Measurements from ENCODE around the gene SETD2.

Gene SETD2

GRCh38 chr3:47014036-47014435 lies 149.9 kb downstream of the SETD2 start:
- H3K27ac ChIP-seq (ENCODE audit: low read depth, low read length) = no peak overlapping the region
- H4K12ac ChIP-seq (ENCODE audit: low read depth, low read length) = no peak overlapping the region
- H3K79me1 ChIP-seq (ENCODE audit: low read length) = peaks cover 6% of the 10 kb centered on the region
- no peak overlapping the region for H3K4ac ChIP-seq (ENCODE audit: low read depth, low read length)
- no peak for DNase-seq
- H4K8ac ChIP-seq (ENCODE audit: low read depth, low read length) = no peak overlapping the region
- H2BK120ac ChIP-seq (ENCODE audit: insufficient read depth, low read length, poor library complexity) = no peak overlapping the region
- no peak overlapping the region for H3K14ac ChIP-seq (ENCODE audit: low read length)
- no peaks in the 10 kb centered on the region for H3K27me3 ChIP-seq (ENCODE audit: insufficient read depth, low read length)
- H3K9me3 ChIP-seq (ENCODE audit: insufficient read depth, low read depth, low read length) = peaks cover 5% of the 10 kb centered on the region
- H3K18ac ChIP-seq (ENCODE audit: low read length) = no peak overlapping the region
- no peak overlapping the region for H2AFZ ChIP-seq (ENCODE audit: insufficient read depth, low read length, poor library complexity)
- no peak overlapping the region for H2AK5ac ChIP-seq (ENCODE audit: low read length)
- H3K4me2 ChIP-seq (ENCODE audit: low read length) = no peak overlapping the region
- peaks cover 24 to 33% of the 10 kb centered on the region in 2 experiments for H3K36me3 ChIP-seq (ENCODE audit: control insufficient read depth in 1 of 2, insufficient read depth in 2 of 2, low read length in 2 of 2)
- no peak overlapping the region for H3K4me3 ChIP-seq (ENCODE audit: low read depth, low read length)
- peaks cover 3 to 8% of the 10 kb centered on the region in 2 experiments for H3K4me1 ChIP-seq (ENCODE audit: control insufficient read depth in 1 of 2, insufficient read depth in 2 of 2, low read length in 2 of 2)
- H2BK5ac ChIP-seq (ENCODE audit: low read depth, low read length, poor library complexity) = no peak overlapping the region
- H2BK12ac ChIP-seq (ENCODE audit: low read length) = no peak overlapping the region
- no peak overlapping the region for H3K23ac ChIP-seq (ENCODE audit: low read length)
- peaks cover 3% of the 10 kb centered on the region for H3K79me2 ChIP-seq (ENCODE audit: control insufficient read depth, insufficient read depth, low read length, poor library complexity)
- no peak overlapping the region for H4K91ac ChIP-seq (ENCODE audit: low read depth, low read length)
- H3K9ac ChIP-seq (ENCODE audit: low read length) = no peak overlapping the region

DNA sequence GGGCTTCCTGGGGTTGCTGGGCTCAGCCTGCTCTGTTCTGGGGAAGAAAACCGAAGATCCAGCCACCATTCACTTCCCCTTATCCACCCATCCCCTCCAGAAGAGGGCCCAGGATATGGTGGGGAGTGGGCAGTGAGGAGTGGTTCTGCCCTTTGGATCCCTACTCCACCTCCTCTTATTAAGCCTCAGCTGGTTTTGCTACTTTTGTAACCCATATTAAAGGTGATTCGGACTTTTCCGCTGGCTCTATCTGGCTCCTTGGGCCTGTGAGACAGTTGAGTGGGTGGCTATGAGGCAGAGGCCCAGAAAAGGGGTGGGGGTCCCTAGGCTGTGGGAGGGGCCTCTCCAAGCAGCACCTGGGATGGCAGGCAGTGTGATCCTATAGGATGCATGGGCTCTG lies 150.7 kb downstream of the SETD2 start:
- no peak overlapping the region for H2AK5ac ChIP-seq (ENCODE audit: low read length)
- H2BK120ac ChIP-seq (ENCODE audit: insufficient read depth, low read length, poor library complexity) = no peak overlapping the region
- no peak overlapping the region for H4K91ac ChIP-seq (ENCODE audit: low read depth, low read length)
- no peak overlapping the region for H3K18ac ChIP-seq (ENCODE audit: low read length)
- H3K79me2 ChIP-seq (ENCODE audit: control insufficient read depth, insufficient read depth, low read length, poor library complexity) = peaks cover 3% of the 10 kb centered on the region
- no peak overlapping the region for H3K4me2 ChIP-seq (ENCODE audit: low read length)
- peaks cover 5 to 10% of the 10 kb centered on the region in 2 experiments for H3K4me1 ChIP-seq (ENCODE audit: control insufficient read depth in 1 of 2, insufficient read depth in 2 of 2, low read length in 2 of 2)
- no peak overlapping the region for H2BK12ac ChIP-seq (ENCODE audit: low read length)
- H3K14ac ChIP-seq (ENCODE audit: low read length) = no peak overlapping the region
- H3K36me3 ChIP-seq (ENCODE audit: control insufficient read depth in 1 of 2, insufficient read depth in 2 of 2, low read length in 2 of 2) = peaks cover 24 to 35% of the 10 kb centered on the region in 2 experiments
- H3K23ac ChIP-seq (ENCODE audit: low read length) = no peak overlapping the region
- H3K27ac ChIP-seq (ENCODE audit: low read depth, low read length) = no peak overlapping the region
- no peaks in the 10 kb centered on the region for H3K27me3 ChIP-seq (ENCODE audit: insufficient read depth, low read length)
- H4K12ac ChIP-seq (ENCODE audit: low read depth, low read length) = no peak overlapping the region
- no peak overlapping the region for H3K4ac ChIP-seq (ENCODE audit: low read depth, low read length)
- H2BK5ac ChIP-seq (ENCODE audit: low read depth, low read length, poor library complexity) = no peak overlapping the region
- no peak overlapping the region for H3K4me3 ChIP-seq (ENCODE audit: low read depth, low read length)
- no peak overlapping the region for H2AFZ ChIP-seq (ENCODE audit: insufficient read depth, low read length, poor library complexity)
- H4K8ac ChIP-seq (ENCODE audit: low read depth, low read length) = no peak overlapping the region
- H3K9ac ChIP-seq (ENCODE audit: low read length) = no peak overlapping the region
- no peak for DNase-seq
- peaks cover 5% of the 10 kb centered on the region for H3K9me3 ChIP-seq (ENCODE audit: insufficient read depth, low read depth, low read length)
- whole genome bisulfite sequencing (ENCODE audit: extremely low coverage, insufficient coverage, insufficient read length) = no CpG with 5 or more reads among the region's 3 CpGs
- H3K79me1 ChIP-seq (ENCODE audit: low read length) = peaks cover 6% of the 10 kb centered on the region

- Histone ChIP-seq H3K9ac (ENCODE audit: low read length) (no peak overlapping the region), H4K12ac (ENCODE audit: low read depth, low read length) (no peak overlapping the region), H3K14ac (ENCODE audit: low read length) (no peak overlapping the region), H3K27me3 (ENCODE audit: insufficient read depth, low read length) (no peaks in the 10 kb centered on the region), H2BK5ac (ENCODE audit: low read depth, low read length, poor library complexity) (no peak overlapping the region), H3K4ac (ENCODE audit: low read depth, low read length) (no peak overlapping the region), H2BK12ac (ENCODE audit: low read length) (no peak overlapping the region), H3K18ac (ENCODE audit: low read length) (no peak overlapping the region), H4K8ac (ENCODE audit: low read depth, low read length) (no peak overlapping the region), H3K23ac (ENCODE audit: low read length) (no peak overlapping the region), H3K4me3 (ENCODE audit: low read depth, low read length) (no peak overlapping the region), H3K27ac (ENCODE audit: low read depth, low read length) (no peak overlapping the region), H3K4me2 (ENCODE audit: low read length) (no peak overlapping the region), H3K9me3 (ENCODE audit: insufficient read depth, low read depth, low read length) (peaks cover 5% of the 10 kb centered on the region), H2BK120ac (ENCODE audit: insufficient read depth, low read length, poor library complexity) (no peak overlapping the region), H4K91ac (ENCODE audit: low read depth, low read length) (no peak overlapping the region), H2AFZ (ENCODE audit: insufficient read depth, low read length, poor library complexity) (no peak overlapping the region), H3K79me1 (ENCODE audit: low read length) (peaks cover 6% of the 10 kb centered on the region), H3K79me2 (ENCODE audit: control insufficient read depth, insufficient read depth, low read length, poor library complexity) (peaks cover 3% of the 10 kb centered on the region), H3K36me3 (ENCODE audit: control insufficient read depth in 1 of 2, insufficient read depth in 2 of 2, low read length in 2 of 2) (peaks cover 26 to 35% of the 10 kb centered on the region in 2 experiments), H2AK5ac (ENCODE audit: low read length) (no peak overlapping the region), H3K4me1 (ENCODE audit: control insufficient read depth in 1 of 2, insufficient read depth in 2 of 2, low read length in 2 of 2) (peaks cover 5 to 10% of the 10 kb centered on the region in 2 experiments)
- WGBS (ENCODE audit: extremely low coverage, insufficient coverage, insufficient read length) = no CpG with 5 or more reads among the region's 10 CpGs
- DNase-seq = no peak
Observed at GRCh38 chr3:47012342-47013230, 151.3 kb downstream of the SETD2 start.

DNA sequence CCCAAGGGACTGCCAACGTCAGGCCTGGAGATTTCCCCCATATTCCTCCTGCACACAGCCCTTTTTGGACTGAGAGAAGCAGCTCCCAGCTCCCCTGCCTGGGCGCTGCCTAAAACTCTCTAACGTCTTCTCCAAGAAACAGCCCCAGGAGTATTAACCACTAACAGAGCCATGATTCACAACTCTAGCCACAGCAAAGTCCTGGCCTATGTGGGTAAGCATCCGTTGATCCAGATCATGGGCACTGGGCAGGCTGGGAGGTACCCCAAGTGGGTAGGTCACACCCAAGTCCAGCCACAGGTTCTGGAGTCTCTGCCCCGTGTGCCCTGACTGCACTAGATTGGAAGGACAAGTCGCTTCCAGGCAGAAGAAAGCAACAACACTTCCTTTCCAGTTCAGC lies 152.5 kb downstream of the SETD2 start:
- no peak overlapping the region for H4K91ac ChIP-seq (ENCODE audit: low read depth, low read length)
- no peak overlapping the region for H3K23ac ChIP-seq (ENCODE audit: low read length)
- no peak overlapping the region for H3K18ac ChIP-seq (ENCODE audit: low read length)
- no peak overlapping the region for H2AFZ ChIP-seq (ENCODE audit: insufficient read depth, low read length, poor library complexity)
- no peak overlapping the region for H2BK120ac ChIP-seq (ENCODE audit: insufficient read depth, low read length, poor library complexity)
- H3K27ac ChIP-seq (ENCODE audit: low read depth, low read length) = no peak overlapping the region
- no peak overlapping the region for H2AK5ac ChIP-seq (ENCODE audit: low read length)
- no peak overlapping the region for H3K4ac ChIP-seq (ENCODE audit: low read depth, low read length)
- no peak for DNase-seq
- no peaks in the 10 kb centered on the region for H3K27me3 ChIP-seq (ENCODE audit: insufficient read depth, low read length)
- peaks cover 6% of the 10 kb centered on the region for H3K79me1 ChIP-seq (ENCODE audit: low read length)
- no peak overlapping the region for H4K12ac ChIP-seq (ENCODE audit: low read depth, low read length)
- H3K9ac ChIP-seq (ENCODE audit: low read length) = no peak overlapping the region
- H3K14ac ChIP-seq (ENCODE audit: low read length) = no peak overlapping the region
- H3K9me3 ChIP-seq (ENCODE audit: insufficient read depth, low read depth, low read length) = peaks cover 5% of the 10 kb centered on the region
- peaks cover 28 to 38% of the 10 kb centered on the region in 2 experiments for H3K36me3 ChIP-seq (ENCODE audit: control insufficient read depth in 1 of 2, insufficient read depth in 2 of 2, low read length in 2 of 2)
- H2BK5ac ChIP-seq (ENCODE audit: low read depth, low read length, poor library complexity) = no peak overlapping the region
- H4K8ac ChIP-seq (ENCODE audit: low read depth, low read length) = no peak overlapping the region
- no CpG with 5 or more reads among the region's 6 CpGs for WGBS (ENCODE audit: extremely low coverage, insufficient coverage, insufficient read length)
- H3K4me3 ChIP-seq (ENCODE audit: low read depth, low read length) = no peak overlapping the region
- no peak overlapping the region for H3K4me2 ChIP-seq (ENCODE audit: low read length)
- H3K79me2 ChIP-seq (ENCODE audit: control insufficient read depth, insufficient read depth, low read length, poor library complexity) = peaks cover 3% of the 10 kb centered on the region
- H3K4me1 ChIP-seq (ENCODE audit: control insufficient read depth in 1 of 2, insufficient read depth in 2 of 2, low read length in 2 of 2) = peaks cover 5 to 10% of the 10 kb centered on the region in 2 experiments
- no peak overlapping the region for H2BK12ac ChIP-seq (ENCODE audit: low read length)

Measured in trophoblast cell (in vitro differentiated cells and primary cell).